IPS-18c (cell line): ENCODE data around the gene MZB1.
"Not testable (repeated sequence)": the region's sequence is repeated elsewhere in the genome, so short reads cannot be mapped to it uniquely, and the experiment has no call there.

Source experiments
- H3K4me3 ChIP-seq: 2 replicates; pipeline ENCODE4 v1.7.0; 2013; ENCODE audit warnings: low read depth, mild to moderate bottlenecking, low read length, moderate library complexity; ENCODE audit not compliant: insufficient read depth
- H3K9me3 ChIP-seq: one replicate; pipeline ENCODE4 v1.6.1; 2013; ENCODE audit warnings: mild to moderate bottlenecking, low read length, moderate library complexity; ENCODE audit not compliant: control insufficient read depth, insufficient read depth

The MZB1 gene

GRCh38 chr5:139368613-139369012 lies 21.1 kb downstream of the MZB1 start:
- no peaks in the 10 kb centered on the region for H3K9me3 ChIP-seq
- no peak overlapping the region for H3K4me3 ChIP-seq

GRCh38 chr5:139364466-139364865 lies 25.2 kb downstream of the MZB1 start:
- no peaks in the 10 kb centered on the region for H3K9me3 ChIP-seq
- no peak overlapping the region for H3K4me3 ChIP-seq

DNA sequence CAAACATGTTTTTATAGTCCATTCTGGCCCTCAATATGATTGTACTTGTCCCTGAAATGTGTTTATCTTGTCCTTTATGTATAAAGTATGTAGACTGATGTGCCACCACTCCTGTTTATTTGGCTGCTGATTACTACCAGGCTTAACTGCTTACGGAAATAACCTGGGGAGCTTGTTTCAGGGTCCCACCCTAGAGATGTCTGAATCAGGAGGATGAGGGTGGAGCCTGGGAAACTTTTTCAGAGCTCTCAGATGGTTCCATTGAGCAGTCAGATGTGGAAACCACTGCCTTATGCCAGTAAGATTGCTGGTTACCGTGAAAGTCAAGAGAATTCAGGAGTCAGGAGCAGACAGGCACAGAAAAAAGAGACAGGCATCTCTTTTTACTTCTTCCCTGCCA lies 25.8 kb downstream of the MZB1 start:
- no peak overlapping the region for H3K4me3 ChIP-seq
- no peaks in the 10 kb centered on the region for H3K9me3 ChIP-seq

- Histone ChIP-seq H3K9me3 (no peaks in the 10 kb centered on the region), H3K4me3 (no peak overlapping the region)
Measured at GRCh38 chr5:139361835-139362429, 27.8 kb downstream of the MZB1 start.

DNA sequence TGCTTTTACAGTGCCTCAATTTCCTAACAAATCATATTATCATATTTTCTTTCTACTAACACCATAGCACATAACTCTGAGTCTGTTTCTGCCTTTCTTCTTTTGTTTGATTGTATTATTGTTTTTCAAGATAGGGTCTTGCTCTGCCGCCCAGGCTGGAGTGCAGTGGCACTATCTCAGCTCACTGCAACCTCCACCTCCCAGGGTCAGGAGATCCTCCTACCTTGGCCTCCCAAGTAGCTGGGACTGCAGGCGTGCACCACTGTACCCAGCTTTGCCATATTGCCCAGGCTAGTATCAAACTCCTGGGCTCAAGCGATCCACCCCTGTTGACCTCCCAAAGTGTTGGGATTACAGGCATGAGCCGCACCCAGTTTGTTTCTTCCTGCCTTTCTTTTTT lies 29.3 kb downstream of the MZB1 start:
- Histone ChIP-seq H3K4me3 (no peak overlapping the region), H3K9me3 (no peaks in the 10 kb centered on the region)

DNA sequence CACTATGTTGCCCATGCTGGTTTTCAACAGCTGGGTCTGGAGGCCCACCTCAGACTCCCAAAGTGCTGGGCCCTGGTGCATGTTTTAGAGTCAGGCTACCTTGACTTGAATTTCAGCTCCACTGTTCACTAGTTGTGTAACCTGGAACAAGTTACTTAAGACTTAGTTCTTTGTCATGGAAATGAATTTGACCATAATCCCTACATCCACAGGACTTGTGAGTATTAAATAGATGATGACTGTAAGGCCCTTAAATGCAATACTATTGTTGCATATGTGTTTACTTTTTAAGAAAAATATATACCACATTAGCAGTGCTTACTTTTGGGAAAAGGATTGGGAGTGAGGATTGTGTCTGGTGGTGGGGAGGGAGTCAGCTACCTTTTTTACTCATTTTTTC lies 31.6 kb downstream of the MZB1 start:
- H3K9me3 ChIP-seq, result no peaks in the 10 kb centered on the region
- H3K4me3 ChIP-seq, result no peak overlapping the region

GRCh38 chr5:139355900-139356299 lies 33.8 kb downstream of the MZB1 start:
- H3K9me3 ChIP-seq, H3K4me3 ChIP-seq: not testable (repeated sequence)

DNA sequence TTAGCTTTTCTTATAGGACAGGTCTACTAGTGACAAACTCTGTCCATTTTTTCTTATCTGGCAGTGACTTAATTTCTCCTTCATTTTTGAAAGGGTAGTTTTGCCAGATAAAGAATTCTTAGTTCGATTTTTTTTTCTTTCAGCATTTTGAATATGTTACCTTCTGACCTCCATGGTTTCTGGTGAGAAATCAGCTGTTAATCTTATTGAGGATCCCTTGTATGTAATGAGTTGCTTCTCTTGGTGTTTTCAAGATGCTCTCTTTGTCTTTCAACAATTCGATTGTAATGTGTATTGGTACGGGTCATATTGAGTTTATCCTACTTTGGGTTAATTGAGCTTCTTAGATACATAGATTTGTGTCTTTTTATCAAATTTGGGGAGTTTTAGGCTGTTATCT lies 35.5 kb downstream of the MZB1 start:
- no peak overlapping the region for H3K4me3 ChIP-seq

GRCh38 chr5:139347863-139348262 lies 41.9 kb downstream of the MZB1 start:
- not testable (repeated sequence) for H3K4me3 ChIP-seq

More for the DNA sequence above, 35.5 kb downstream of the MZB1 start:
- H3K9me3 ChIP-seq, result no peaks in the 10 kb centered on the region

DNA sequence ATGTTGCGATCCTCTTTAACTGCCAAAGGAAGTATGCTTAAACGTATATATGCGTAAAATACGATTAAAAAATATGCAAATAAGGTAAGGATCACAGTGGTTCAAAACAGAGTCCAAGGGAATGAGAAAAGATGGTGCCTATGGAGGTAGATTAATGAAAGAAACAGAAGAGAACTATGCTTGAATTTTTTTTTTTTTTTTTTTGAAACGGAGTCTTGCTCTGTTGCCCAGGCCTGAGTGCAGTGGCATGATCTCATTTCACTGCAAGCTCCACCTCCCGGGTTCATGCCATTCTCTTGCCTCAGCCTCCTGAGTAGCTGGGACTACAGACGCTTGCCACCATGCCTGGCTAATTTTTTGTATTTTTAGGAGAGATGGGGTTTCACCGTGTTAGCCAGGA lies 44.3 kb downstream of the MZB1 start:
- not testable (repeated sequence) for H3K4me3 ChIP-seq, H3K9me3 ChIP-seq

More at GRCh38 chr5:139347863-139348262, 41.9 kb downstream of the MZB1 start:
- H3K9me3 ChIP-seq, result not testable (repeated sequence)

- Histone ChIP-seq H3K9me3 (no peaks in the 10 kb centered on the region), H3K4me3 (no peak overlapping the region)
Measured at GRCh38 chr5:139344177-139344576, 45.5 kb downstream of the MZB1 start.

GRCh38 chr5:139343476-139343875 lies 46.2 kb downstream of the MZB1 start:
- Histone ChIP-seq H3K4me3 (peak overlapping the region; percentile 100), H3K9me3 (no peaks in the 10 kb centered on the region)

GRCh38 chr5:139342423-139342723 lies 47.3 kb downstream of the MZB1 start:
- Histone ChIP-seq H3K4me3 (peak overlapping the region; percentile 100), H3K9me3 (no peaks in the 10 kb centered on the region)

DNA sequence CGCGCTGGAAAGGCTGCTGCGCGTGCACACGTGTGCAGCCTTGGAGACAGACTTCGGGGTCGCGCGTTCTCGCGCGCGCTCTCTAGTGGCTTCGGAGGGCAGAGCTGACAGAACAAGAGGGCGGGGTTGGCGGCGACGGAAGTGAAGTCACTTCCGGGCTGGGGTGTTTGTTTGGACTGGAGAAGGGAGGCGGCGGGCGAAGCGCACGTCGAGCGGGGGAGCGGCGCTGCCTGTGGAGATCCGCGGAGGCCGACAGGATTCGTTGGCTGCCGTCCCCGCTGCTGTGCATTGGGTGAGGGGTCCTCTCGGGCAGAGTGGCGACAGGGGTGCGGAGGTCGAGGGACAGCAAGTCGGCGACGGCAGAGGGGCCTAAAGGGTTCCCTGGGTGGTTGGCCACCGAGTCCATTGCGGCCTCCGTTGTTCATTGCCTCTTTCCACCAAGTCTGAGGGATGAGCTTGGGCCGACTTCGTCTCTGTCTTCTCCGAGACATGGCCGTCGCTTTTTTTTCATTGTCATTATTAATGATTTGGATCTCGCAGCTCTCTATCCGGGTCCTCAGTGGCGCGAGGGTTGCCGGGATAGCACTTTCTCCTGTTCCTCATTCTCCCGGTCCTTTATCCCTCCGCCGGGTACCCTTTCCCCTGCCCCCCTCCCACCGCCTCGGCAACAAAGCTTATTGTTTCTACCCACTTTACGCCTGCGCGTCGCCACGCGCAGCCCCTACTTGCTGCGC lies 47.9 kb downstream of the MZB1 start, which contains the start of gene PAIP2:
Gene PAIP2, plus strand, starts transcription at position 166 of the 734 bp plus-strand sequence. CDS start 21,931 bp downstream, outside the sequence.
- Histone ChIP-seq H3K9me3 (no peaks in the 10 kb centered on the region), H3K4me3 (peak within 1 kb of the TSS; percentile 100)

GRCh38 chr5:139341187-139341688 lies 48.5 kb downstream of the MZB1 start:
- Histone ChIP-seq H3K4me3 (peak overlapping the region; percentile 100), H3K9me3 (no peaks in the 10 kb centered on the region)

GRCh38 chr5:139340051-139340450 lies 49.7 kb downstream of the MZB1 start:
- no peaks in the 10 kb centered on the region for H3K9me3 ChIP-seq
- no peak overlapping the region for H3K4me3 ChIP-seq
